Karpas-422 (cell line): ENCODE data around the gene SRCIN1. TPM values are rescaled to one million over a fixed set of nuclear protein-coding genes. Genes with fewer than 3 reads are reported as not detected.

ENCODE experiments used
- DNase-seq: peaks from one replicate; pipeline ENCODE4 v3.0.0-alpha.2; 2015
- H2AFZ ChIP-seq: fragments of 200-600 bp; sonication (generic); 2 replicates; pipeline ENCODE4 v1.6.1; 2014; ENCODE audit warnings: antibody characterized with exemption, low read length, mixed read lengths
- H3K27ac ChIP-seq: fragments of 200-600 bp; sonication (generic); 2 replicates; pipeline ENCODE4 v1.5.1; 2014; ENCODE audit warnings: mild to moderate bottlenecking, low read length, moderate library complexity
- H3K27me3 ChIP-seq: fragments of 200-600 bp; sonication (generic); 2 replicates; pipeline ENCODE4 v1.6.1; 2014; ENCODE audit warnings: low read length, mixed read lengths
- H3K36me3 ChIP-seq: fragments of 200-600 bp; sonication (generic); 2 replicates; pipeline ENCODE4 v1.6.1; 2014; ENCODE audit warnings: low read length, mixed read lengths; ENCODE audit not compliant: insufficient read depth
- H3K4me1 ChIP-seq: fragments of 200-600 bp; sonication (generic); 2 replicates; pipeline ENCODE4 v1.6.1; 2014; ENCODE audit warnings: mild to moderate bottlenecking, low read length, mixed read lengths
- H3K4me2 ChIP-seq: fragments of 200-600 bp; sonication (generic); 2 replicates; pipeline ENCODE4 v1.6.1; 2014; ENCODE audit warnings: low read length, low read depth, mild to moderate bottlenecking; ENCODE audit not compliant: poor library complexity, severe bottlenecking
- H3K4me3 ChIP-seq: fragments of 200-600 bp; sonication (generic); 2 replicates; pipeline ENCODE4 v1.5.1; 2014; ENCODE audit warnings: mild to moderate bottlenecking, antibody characterized with exemption, low read length, mixed read lengths
- H3K79me2 ChIP-seq: fragments of 200-600 bp; sonication (generic); 2 replicates; pipeline ENCODE4 v1.6.1; 2014; ENCODE audit warnings: mild to moderate bottlenecking, low read length, mixed read lengths
- H3K9ac ChIP-seq: fragments of 200-600 bp; sonication (generic); 2 replicates; pipeline ENCODE4 v1.6.0; 2014; ENCODE audit warnings: low read length
- H3K9me2 ChIP-seq: fragments of 200-600 bp; sonication (generic), shearing (Covaris generic); replicated peaks from 2 replicates; pipeline ENCODE4 v1.6.0; 2014; ENCODE audit warnings: mild to moderate bottlenecking, low read length, moderate library complexity; ENCODE audit not compliant: insufficient read depth
- H3K9me3 ChIP-seq: fragments of 300-700, 200-600 bp; sonication (generic); 2 replicates; pipeline ENCODE4 v1.6.1; 2014; ENCODE audit warnings: low read length, mixed read lengths
- H4K20me1 ChIP-seq: fragments of 200-600 bp; sonication (generic); 2 replicates; pipeline ENCODE4 v1.6.1; 2014; ENCODE audit warnings: mild to moderate bottlenecking, antibody characterized with exemption, low read length, low read depth; ENCODE audit not compliant: insufficient read depth
- total RNA-seq: library from RNA; depleted of rRNA; stranded (reverse); fragments of >200 nt; shearing (Covaris generic); gene quantifications from 2 replicates; pipeline ENCODE4 v1.2.3, GENCODE V29; 2014; ENCODE audit warnings: low replicate concordance

Gene SRCIN1
- total RNA-seq, 1 experiment from 2014 or later, result 0.86 TPM

GRCh38 chr17:38556239-38556638 lies 49.5 kb downstream of the SRCIN1 start:
- no peaks in the 10 kb centered on the region for H3K36me3 ChIP-seq
- no peak overlapping the region for H3K4me2 ChIP-seq

GRCh38 chr17:38554430-38555350 lies 51.1 kb downstream of the SRCIN1 start:
- Histone ChIP-seq H3K4me3 (no peak overlapping the region), H3K4me1 (peaks cover 20% of the 10 kb centered on the region), H3K27me3 (no peaks in the 10 kb centered on the region), H3K79me2 (no peaks in the 10 kb centered on the region), H2AFZ (no peak overlapping the region), H3K9me2 (no peaks in the 10 kb centered on the region), H3K27ac (no peak overlapping the region), H3K9me3 (no peaks in the 10 kb centered on the region), H3K4me2 (no peak overlapping the region), H3K9ac (no peak overlapping the region), H3K36me3 (no peaks in the 10 kb centered on the region), H4K20me1 (no peaks in the 10 kb centered on the region)
- no peak for DNase-seq

More at GRCh38 chr17:38556239-38556638, 49.5 kb downstream of the SRCIN1 start:
- H2AFZ ChIP-seq, result no peak overlapping the region
- no peaks in the 10 kb centered on the region for H3K27me3 ChIP-seq
- no peaks in the 10 kb centered on the region for H3K9me2 ChIP-seq
- H3K4me3 ChIP-seq, result no peak overlapping the region
- no peaks in the 10 kb centered on the region for H3K79me2 ChIP-seq
- no peak overlapping the region for H3K27ac ChIP-seq
- DNase-seq, result no peak
- H3K9ac ChIP-seq, result no peak overlapping the region
- no peaks in the 10 kb centered on the region for H3K9me3 ChIP-seq
- H3K4me1 ChIP-seq, result peaks cover 29% of the 10 kb centered on the region
- peaks cover 7% of the 10 kb centered on the region; the same call in 1 of the 2 replicates for H4K20me1 ChIP-seq

DNA sequence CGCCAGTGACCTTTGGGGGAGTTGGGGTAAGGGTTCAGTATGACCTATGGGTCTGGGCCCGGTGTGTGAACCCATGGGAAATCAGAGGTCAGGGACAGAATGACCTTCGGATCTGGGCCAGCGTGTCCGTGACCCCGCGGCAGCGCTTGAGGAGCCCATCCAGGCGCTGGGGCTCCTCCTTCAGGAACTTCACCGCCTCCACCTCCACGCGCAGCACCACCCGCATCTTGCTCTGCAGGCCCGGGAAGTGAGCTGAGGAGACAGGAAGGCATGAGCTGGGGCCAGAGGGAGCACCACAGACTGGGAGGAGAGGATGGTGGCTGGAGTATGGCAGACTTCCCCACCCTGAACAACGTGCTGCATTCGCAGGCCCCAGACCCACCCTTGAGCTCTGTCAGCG lies 53.4 kb downstream of the SRCIN1 start:
- Histone ChIP-seq H2AFZ (no peak overlapping the region), H3K27me3 (no peaks in the 10 kb centered on the region), H3K27ac (no peak overlapping the region), H3K4me3 (no peak overlapping the region), H3K36me3 (no peaks in the 10 kb centered on the region), H3K9me3 (no peaks in the 10 kb centered on the region), H3K4me2 (no peak overlapping the region), H3K9me2 (no peaks in the 10 kb centered on the region), H3K4me1 (no peaks in the 10 kb centered on the region), H3K79me2 (no peaks in the 10 kb centered on the region), H4K20me1 (no peaks in the 10 kb centered on the region), H3K9ac (no peak overlapping the region)
- DNase-seq, result no peak

- no peaks in the 10 kb centered on the region for H3K9me3 ChIP-seq
- H3K36me3 ChIP-seq, result no peaks in the 10 kb centered on the region
- H3K4me1 ChIP-seq, result no peaks in the 10 kb centered on the region
- no peak overlapping the region for H2AFZ ChIP-seq
- H3K4me3 ChIP-seq, result no peak overlapping the region
- H3K79me2 ChIP-seq, result no peaks in the 10 kb centered on the region
- H4K20me1 ChIP-seq, result no peaks in the 10 kb centered on the region
- no peaks in the 10 kb centered on the region for H3K27me3 ChIP-seq
- no peak for DNase-seq
- no peak overlapping the region for H3K27ac ChIP-seq
- H3K4me2 ChIP-seq, result no peak overlapping the region
- no peak overlapping the region for H3K9ac ChIP-seq
- no peaks in the 10 kb centered on the region for H3K9me2 ChIP-seq
Observed at GRCh38 chr17:38551121-38551520, 54.6 kb downstream of the SRCIN1 start.

DNA sequence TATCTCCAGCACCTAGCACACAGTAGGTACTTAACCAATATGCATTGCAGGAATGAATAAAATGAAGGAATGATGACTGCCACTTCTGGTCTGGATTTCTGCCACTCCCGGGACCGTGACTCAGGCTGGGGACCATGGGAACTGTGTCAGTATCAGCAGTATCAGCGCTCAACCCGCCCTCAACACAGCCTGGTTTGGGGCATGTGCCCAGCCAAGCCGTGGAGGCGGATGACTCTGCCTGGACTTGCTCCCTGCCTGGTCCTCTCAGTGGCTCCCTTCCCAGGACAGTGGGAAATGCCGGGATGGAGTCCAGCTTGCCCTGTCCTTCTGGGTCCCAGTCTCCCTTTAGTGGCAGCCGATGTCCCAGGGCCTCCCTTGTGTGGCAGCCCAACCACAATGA lies 55.1 kb downstream of the SRCIN1 start:
- no peak overlapping the region for H3K27ac ChIP-seq
- no peak for DNase-seq
- H4K20me1 ChIP-seq, result no peaks in the 10 kb centered on the region
- no peaks in the 10 kb centered on the region for H3K36me3 ChIP-seq
- no peaks in the 10 kb centered on the region for H3K27me3 ChIP-seq
- H2AFZ ChIP-seq, result no peak overlapping the region
- H3K79me2 ChIP-seq, result no peaks in the 10 kb centered on the region
- H3K4me1 ChIP-seq, result no peaks in the 10 kb centered on the region
- no peak overlapping the region for H3K4me3 ChIP-seq
- H3K9me2 ChIP-seq, result no peaks in the 10 kb centered on the region
- no peaks in the 10 kb centered on the region for H3K9me3 ChIP-seq
- no peak overlapping the region for H3K4me2 ChIP-seq
- no peak overlapping the region for H3K9ac ChIP-seq

GRCh38 chr17:38549285-38549684 lies 56.5 kb downstream of the SRCIN1 start:
- Histone ChIP-seq H3K79me2 (no peaks in the 10 kb centered on the region), H3K27me3 (no peaks in the 10 kb centered on the region), H3K4me2 (no peak overlapping the region), H3K36me3 (no peaks in the 10 kb centered on the region), H3K9me3 (no peaks in the 10 kb centered on the region), H3K4me1 (no peaks in the 10 kb centered on the region), H3K4me3 (no peak overlapping the region), H2AFZ (no peak overlapping the region), H4K20me1 (no peaks in the 10 kb centered on the region), H3K27ac (no peak overlapping the region), H3K9ac (no peak overlapping the region), H3K9me2 (no peaks in the 10 kb centered on the region)
- no peak for DNase-seq

DNA sequence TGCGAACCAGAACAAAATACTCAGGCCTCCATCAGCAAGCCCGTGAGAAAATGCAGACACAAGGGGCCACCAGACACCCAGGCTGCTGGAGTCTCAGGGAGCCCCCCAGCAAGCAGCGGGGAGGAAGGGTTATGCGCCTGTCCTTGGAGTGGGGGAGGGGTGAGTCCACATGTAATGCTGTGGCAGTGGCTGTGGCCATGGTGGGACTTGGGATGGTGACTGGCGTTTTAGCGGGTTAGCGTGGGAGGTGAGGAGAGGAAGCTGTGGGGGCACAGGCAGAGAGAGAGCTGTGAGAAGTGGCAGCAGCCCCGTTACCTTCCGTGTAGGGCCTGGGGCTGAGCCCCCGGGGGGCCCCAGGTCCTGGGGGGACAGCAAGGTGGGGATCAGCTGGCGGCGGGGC lies 58.3 kb downstream of the SRCIN1 start:
- Histone ChIP-seq H3K4me2 (no peak overlapping the region), H3K9me2 (no peaks in the 10 kb centered on the region), H3K4me3 (no peak overlapping the region), H3K9me3 (no peaks in the 10 kb centered on the region), H2AFZ (no peak overlapping the region), H3K27me3 (no peaks in the 10 kb centered on the region), H3K27ac (no peak overlapping the region), H3K4me1 (no peaks in the 10 kb centered on the region), H4K20me1 (no peaks in the 10 kb centered on the region), H3K9ac (no peak overlapping the region), H3K36me3 (no peaks in the 10 kb centered on the region), H3K79me2 (no peaks in the 10 kb centered on the region)
- DNase-seq, result no peak

DNA sequence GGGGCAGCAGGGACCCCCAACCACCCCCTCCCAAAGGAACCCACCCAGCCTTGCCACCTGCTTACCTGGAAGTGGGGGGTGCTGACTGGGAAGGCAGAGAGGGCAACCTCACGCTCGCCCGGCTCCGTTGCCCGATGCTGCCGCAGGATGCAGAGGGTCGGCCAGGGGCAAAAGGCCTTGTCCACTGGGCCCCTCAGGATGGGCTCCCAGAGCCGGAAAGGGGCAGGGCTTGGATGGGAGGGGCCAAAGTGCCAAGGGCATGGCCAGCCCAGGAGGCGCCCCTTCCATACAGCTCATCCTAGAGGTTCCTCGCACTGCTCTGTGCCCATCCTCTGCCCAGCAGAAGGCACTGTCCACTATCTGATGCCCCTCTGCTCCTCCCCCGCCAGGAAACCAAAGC lies 59.4 kb downstream of the SRCIN1 start:
- H2AFZ ChIP-seq, result no peak overlapping the region
- H3K9me2 ChIP-seq, result no peaks in the 10 kb centered on the region
- H3K27ac ChIP-seq, result no peak overlapping the region
- no peak overlapping the region for H3K9ac ChIP-seq
- no peak overlapping the region for H3K4me2 ChIP-seq
- no peaks in the 10 kb centered on the region for H3K4me1 ChIP-seq
- H3K4me3 ChIP-seq, result no peak overlapping the region
- no peaks in the 10 kb centered on the region for H3K79me2 ChIP-seq
- H3K9me3 ChIP-seq, result no peaks in the 10 kb centered on the region
- H3K36me3 ChIP-seq, result no peaks in the 10 kb centered on the region
- no peaks in the 10 kb centered on the region for H4K20me1 ChIP-seq
- H3K27me3 ChIP-seq, result no peaks in the 10 kb centered on the region
- DNase-seq, result no peak
